Measurements from ENCODE around the gene RBP4.

RBP4 gene

DNA sequence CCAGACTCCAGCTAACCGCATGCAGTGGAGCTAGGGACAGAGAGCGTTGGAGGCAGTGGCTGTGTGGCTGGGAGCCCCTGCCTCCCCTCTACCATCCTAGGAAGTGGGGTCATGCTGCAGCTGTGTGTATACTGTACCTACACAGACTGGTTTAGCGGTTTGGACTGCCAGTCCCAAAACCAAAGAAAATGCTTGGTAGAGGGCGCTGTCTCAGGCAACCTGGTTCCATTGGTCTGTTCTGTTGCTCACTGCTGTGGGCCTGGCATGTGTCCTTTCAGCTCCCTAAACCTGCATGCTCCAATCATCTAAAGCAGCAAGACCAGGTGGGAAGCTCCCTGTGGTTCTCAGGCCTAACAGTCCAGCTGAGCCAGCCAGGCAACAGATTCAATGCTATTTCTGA lies 4.5 kb downstream of the RBP4 start:
- Histone ChIP-seq H3K36me3 (ENCODE audit: insufficient read depth) (no peaks in the 10 kb centered on the region), H3K4me1 (ENCODE audit: low read depth, poor library complexity, severe bottlenecking) (no peaks in the 10 kb centered on the region), H2AFZ (ENCODE audit: low read depth) (no peak overlapping the region), H4K20me1 (ENCODE audit: insufficient read depth) (no peaks in the 10 kb centered on the region), H3K27ac (no peak overlapping the region), H3K4me3 (IDR thresholded peaks at IDR 0.05; ENCODE audit: insufficient read depth, low read depth, low read length) (no peak overlapping the region), H3K9ac (no peak overlapping the region), H3K4me2 (no peak overlapping the region), H3K79me2 (ENCODE audit: insufficient read depth, low read depth) (no peaks in the 10 kb centered on the region), H3K27me3 (ENCODE audit: insufficient read depth, low read depth) (no peaks in the 10 kb centered on the region)
- TF ChIP-seq, protein P1, sequence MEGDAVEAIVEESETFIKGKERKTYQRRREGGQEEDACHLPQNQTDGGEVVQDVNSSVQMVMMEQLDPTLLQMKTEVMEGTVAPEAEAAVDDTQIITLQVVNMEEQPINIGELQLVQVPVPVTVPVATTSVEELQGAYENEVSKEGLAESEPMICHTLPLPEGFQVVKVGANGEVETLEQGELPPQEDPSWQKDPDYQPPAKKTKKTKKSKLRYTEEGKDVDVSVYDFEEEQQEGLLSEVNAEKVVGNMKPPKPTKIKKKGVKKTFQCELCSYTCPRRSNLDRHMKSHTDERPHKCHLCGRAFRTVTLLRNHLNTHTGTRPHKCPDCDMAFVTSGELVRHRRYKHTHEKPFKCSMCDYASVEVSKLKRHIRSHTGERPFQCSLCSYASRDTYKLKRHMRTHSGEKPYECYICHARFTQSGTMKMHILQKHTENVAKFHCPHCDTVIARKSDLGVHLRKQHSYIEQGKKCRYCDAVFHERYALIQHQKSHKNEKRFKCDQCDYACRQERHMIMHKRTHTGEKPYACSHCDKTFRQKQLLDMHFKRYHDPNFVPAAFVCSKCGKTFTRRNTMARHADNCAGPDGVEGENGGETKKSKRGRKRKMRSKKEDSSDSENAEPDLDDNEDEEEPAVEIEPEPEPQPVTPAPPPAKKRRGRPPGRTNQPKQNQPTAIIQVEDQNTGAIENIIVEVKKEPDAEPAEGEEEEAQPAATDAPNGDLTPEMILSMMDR (conservative IDR thresholded peaks at IDR 0.05; ENCODE audit: low read depth, low read length): no peak

DNA sequence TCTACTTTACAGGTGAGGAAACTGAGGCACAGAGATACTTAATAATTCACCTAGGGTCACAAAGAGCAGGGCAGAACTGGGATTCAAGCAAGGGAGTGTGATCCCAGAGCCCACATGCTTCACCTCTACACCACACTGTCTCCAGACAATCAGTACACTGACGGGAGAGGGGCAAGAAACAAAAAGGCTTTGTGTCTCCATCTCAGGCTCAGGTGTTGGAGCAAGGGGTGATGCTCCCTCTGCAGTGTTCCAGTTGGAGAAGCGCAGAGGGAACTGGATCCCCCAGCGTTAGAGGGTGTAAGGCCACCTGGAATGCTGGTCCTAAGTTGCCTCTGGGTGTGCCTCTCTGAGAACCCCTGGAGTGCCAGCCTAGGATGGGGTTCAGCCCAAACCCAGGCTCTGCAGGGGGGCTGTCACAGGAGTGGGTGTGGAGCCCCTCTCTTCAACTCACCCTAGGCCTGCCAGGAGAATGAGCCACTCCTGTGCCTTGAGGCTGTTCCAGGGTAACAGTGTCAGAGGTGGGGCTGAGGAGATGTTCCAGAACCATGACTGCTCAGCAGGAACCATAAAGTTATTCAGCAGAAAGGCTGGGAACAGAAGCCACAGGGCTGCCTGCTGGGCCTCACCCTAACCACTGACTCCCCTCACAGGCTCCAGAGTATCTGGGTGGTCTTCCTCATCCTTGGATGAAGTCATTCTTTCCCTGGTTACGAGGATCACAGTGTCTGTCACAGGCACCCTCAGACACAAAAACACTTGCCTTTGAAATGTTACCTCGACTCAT lies 5.5 kb downstream of the RBP4 start:
- H2AFZ ChIP-seq (ENCODE audit: low read depth): no peak overlapping the region
- no peak overlapping the region for H3K4me3 ChIP-seq (IDR thresholded peaks at IDR 0.05; ENCODE audit: insufficient read depth, low read depth, low read length)
- no peaks in the 10 kb centered on the region for H3K36me3 ChIP-seq (ENCODE audit: insufficient read depth)
- no peaks in the 10 kb centered on the region for H4K20me1 ChIP-seq (ENCODE audit: insufficient read depth)
- TF ChIP-seq, protein P1 (conservative IDR thresholded peaks at IDR 0.05; ENCODE audit: low read depth, low read length): no peak
- no peaks in the 10 kb centered on the region for H3K27me3 ChIP-seq (ENCODE audit: insufficient read depth, low read depth)
- no peaks in the 10 kb centered on the region for H3K4me1 ChIP-seq (ENCODE audit: low read depth, poor library complexity, severe bottlenecking)
- no peak overlapping the region for H3K9ac ChIP-seq
- H3K4me2 ChIP-seq: no peak overlapping the region
- no peaks in the 10 kb centered on the region for H3K79me2 ChIP-seq (ENCODE audit: insufficient read depth, low read depth)
- H3K27ac ChIP-seq: no peak overlapping the region

DNA sequence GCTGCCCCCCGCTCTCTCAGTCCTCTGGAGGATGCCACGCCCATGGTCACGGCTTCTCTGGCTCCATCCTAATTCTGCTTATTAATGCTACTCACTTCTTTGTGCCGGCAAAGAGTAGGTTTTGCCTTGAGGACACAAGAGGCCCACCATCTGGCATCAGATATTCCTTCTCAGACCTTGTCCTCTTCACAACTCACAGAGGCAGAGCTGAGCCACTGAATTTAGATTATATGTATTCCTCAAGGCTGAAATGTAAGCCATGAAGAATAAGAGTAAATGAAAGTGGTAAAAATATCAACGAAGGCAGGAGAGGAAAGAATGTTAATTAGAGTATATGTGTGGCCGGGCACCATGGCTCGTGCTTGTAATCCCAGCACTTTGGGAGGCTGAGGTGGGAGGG lies 6.5 kb downstream of the RBP4 start:
- no peaks in the 10 kb centered on the region for H4K20me1 ChIP-seq (ENCODE audit: insufficient read depth)
- H3K36me3 ChIP-seq (ENCODE audit: insufficient read depth): no peaks in the 10 kb centered on the region
- H3K79me2 ChIP-seq (ENCODE audit: insufficient read depth, low read depth): no peaks in the 10 kb centered on the region
- TF ChIP-seq, protein P1 (conservative IDR thresholded peaks at IDR 0.05; ENCODE audit: low read depth, low read length): no peak
- no peak overlapping the region for H3K4me3 ChIP-seq (IDR thresholded peaks at IDR 0.05; ENCODE audit: insufficient read depth, low read depth, low read length)
- H3K4me1 ChIP-seq (ENCODE audit: low read depth, poor library complexity, severe bottlenecking): no peaks in the 10 kb centered on the region
- H3K27ac ChIP-seq: no peak overlapping the region
- H2AFZ ChIP-seq (ENCODE audit: low read depth): no peak overlapping the region
- H3K4me2 ChIP-seq: no peak overlapping the region
- no peak overlapping the region for H3K9ac ChIP-seq
- no peaks in the 10 kb centered on the region for H3K27me3 ChIP-seq (ENCODE audit: insufficient read depth, low read depth)

DNA sequence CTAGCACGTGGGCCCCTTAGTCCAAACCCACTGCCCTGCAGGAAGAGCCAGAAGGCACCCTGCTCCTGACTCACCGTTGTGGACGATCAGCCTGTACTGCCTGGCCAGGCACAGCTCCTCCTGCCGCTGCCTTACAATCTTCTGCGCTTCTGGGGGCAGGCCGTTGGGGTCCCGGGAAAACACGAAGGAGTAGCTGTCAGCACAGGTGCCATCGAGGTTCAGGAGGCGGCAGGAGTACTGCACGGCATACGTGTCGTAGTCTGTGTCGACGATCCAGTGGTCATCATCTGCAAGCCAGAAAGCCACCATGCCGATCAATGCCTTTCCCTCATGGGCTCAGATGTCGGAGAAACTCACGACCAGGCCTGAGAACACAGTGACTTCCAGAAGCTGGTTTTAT lies 7.3 kb downstream of the RBP4 start:
- TF ChIP-seq, protein P1 (conservative IDR thresholded peaks at IDR 0.05; ENCODE audit: low read depth, low read length): no peak
- Histone ChIP-seq H4K20me1 (ENCODE audit: insufficient read depth) (no peaks in the 10 kb centered on the region), H3K27ac (no peak overlapping the region), H3K4me2 (no peak overlapping the region), H3K4me3 (IDR thresholded peaks at IDR 0.05; ENCODE audit: insufficient read depth, low read depth, low read length) (no peak overlapping the region), H3K79me2 (ENCODE audit: insufficient read depth, low read depth) (no peaks in the 10 kb centered on the region), H3K9ac (no peak overlapping the region), H3K27me3 (ENCODE audit: insufficient read depth, low read depth) (no peaks in the 10 kb centered on the region), H3K36me3 (ENCODE audit: insufficient read depth) (no peaks in the 10 kb centered on the region), H2AFZ (ENCODE audit: low read depth) (no peak overlapping the region), H3K4me1 (ENCODE audit: low read depth, poor library complexity, severe bottlenecking) (no peaks in the 10 kb centered on the region)
